Measurements from ENCODE around the gene CPED1.

The CPED1 gene

DNA sequence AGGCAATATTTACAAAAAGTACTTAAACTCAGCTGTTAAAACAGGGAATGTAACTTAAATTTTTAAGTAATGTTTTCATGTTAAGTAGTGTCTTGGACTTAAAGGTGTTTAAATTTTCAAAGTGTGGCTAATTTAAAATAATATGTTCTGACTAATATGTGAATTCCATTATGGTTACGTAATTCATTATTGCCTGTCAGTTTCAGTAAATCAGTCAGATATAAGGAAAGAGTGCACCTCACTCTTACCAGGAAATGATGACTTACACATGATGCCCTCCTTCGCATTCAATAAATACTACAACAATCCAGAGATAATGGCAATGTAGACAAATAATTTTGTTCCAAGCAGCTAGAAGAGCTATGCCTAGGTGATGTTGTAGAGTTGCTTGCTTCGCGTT lies 271.3 kb downstream of the CPED1 start:
- DNase-seq (ENCODE audit: low read depth) = no peak

DNA sequence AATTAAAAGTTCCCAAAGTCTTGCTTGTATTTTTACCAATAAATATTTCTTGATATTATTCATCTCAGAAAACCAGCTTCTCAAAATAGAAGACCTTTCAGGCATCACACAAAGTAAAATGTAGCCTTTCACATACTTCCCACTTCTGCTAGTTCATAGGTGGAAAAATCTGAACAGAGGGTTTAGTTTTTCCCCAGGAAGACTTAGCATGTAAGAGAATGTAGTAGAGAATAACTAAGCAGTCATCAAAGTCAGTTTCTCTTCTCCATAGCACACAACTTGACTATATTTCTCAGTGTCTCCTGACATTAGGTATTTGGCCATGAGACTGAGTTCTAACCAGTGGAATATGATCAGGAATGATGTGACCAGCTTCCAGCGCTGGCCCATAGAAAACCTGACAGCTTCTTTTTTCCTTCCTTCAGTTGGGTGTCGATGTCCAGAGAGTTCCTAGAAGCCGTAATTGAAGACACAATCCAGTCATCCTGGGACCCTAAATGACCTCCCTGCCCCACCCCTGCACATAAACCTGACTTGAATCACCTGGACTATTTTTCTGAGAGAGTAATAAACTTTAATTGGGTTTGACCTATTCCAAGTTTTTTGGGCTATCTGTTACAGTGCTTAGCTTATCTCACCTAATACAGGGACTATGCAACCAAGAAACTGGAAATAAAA lies 272.8 kb downstream of the CPED1 start:
- no peak for DNase-seq (ENCODE audit: low read depth)

GRCh38 chr7:121262221-121262620 lies 273.7 kb downstream of the CPED1 start:
- no peak for DNase-seq (ENCODE audit: low read depth)

GRCh38 chr7:121262969-121263368 lies 274.5 kb downstream of the CPED1 start:
- DNase-seq (ENCODE audit: low read depth) = no peak

DNA sequence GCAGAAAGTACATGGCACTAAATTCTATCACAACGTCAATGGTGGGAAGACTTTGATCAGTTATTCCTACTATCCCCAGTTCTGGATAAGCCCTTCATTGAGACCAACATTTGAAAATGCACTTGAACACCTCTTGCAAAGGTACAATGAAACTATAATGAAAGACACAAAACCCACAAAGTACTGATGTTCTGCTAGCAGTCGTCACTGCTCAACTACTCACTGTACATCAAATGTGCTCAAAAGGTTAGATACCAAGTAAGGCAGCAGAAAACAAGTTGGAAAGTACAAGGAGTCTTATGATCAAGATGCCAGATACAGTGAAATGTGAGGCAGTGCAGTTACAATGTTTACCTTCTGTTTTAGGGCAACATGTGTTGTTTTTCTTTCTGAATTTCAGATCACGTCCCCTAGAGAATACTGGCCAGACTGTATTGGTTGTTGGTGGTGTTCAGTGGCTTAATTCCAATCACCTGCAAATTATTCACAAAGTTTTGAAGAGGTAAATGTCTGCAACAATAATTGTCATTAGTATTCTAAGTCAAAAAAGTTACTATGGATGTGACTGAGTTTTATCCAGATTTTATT lies 277.9 kb downstream of the CPED1 start:
- no peak for DNase-seq (ENCODE audit: low read depth)

DNA sequence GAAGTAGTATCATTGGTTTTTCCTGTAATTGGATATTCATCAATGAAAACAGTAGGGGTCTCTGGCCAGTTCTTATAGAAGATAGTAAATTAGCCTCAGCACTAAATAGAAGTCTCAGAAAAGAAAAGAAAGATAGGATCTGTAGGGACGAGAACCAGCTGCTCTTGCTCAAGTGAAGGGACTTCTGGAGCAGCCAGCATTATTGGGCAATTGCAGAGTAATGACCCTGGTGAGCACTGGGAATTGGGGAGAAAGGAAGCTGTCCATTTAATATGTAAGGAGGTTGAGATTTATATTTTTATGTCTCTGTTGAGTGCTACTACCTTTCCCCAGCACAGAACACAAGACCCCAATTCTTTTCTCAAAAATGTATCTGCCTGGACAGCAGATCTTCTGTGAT lies 279.1 kb downstream of the CPED1 start:
- DNase-seq (ENCODE audit: low read depth) = no peak

- no peak for DNase-seq (ENCODE audit: low read depth)
Observed at GRCh38 chr7:121269798-121270197, 281.3 kb downstream of the CPED1 start.

DNA sequence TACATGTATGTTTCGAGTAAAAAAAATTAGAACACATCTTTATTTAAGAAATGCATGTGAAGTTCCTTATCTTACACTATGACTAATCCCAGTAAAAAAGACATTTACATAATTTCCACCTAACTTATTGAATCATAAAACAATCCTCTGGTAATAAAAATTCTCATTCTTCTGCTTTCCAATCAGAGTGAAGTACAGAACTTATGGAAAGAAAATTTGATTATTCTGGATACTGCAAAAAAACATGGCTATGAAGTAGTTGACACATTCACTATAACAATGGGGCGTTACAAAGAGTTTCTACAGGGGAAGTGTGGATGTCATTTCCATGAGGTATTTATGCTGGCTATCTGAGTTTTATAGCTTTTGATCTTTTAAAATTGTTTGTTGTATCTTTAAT lies 282.6 kb downstream of the CPED1 start:
- no peak for DNase-seq (ENCODE audit: low read depth)

GRCh38 chr7:121271916-121272315 lies 283.4 kb downstream of the CPED1 start:
- no peak for DNase-seq (ENCODE audit: low read depth)

- DNase-seq (ENCODE audit: low read depth) = no peak
Observed at GRCh38 chr7:121272676-121273075, 284.2 kb downstream of the CPED1 start.

DNA sequence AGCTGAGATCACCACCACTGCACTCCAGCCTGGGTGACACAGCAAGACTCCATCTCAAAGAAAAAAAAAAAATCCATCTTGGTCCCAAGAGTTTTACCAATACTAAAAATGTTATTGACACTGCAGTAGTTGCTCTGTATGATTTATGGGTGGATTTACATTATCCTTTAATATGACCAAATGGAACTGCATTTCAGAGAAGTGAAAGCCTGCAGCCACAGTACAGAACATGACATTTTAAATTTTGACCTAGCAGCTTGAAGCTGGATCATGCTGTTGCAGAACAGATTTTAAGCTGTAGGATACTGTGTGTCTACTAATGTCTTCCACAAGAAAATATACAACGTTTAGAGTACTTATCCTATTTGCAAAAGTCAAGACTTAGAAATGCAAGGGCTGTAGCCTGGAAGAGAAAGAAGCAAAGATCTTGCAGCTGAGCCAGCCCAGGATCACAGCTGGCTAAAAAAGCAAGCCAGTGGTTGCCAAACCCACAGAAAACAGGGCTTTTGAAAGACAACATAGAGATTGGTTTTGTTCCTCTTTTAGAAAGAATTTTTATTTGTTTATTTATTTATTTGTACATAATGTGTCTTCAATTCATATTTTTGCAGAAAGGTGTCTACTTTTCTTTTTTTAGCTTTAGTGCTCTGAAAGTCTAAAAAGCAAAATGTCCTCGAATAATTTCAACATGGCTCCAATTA lies 285.1 kb downstream of the CPED1 start:
- no peak for DNase-seq (ENCODE audit: low read depth)

DNA sequence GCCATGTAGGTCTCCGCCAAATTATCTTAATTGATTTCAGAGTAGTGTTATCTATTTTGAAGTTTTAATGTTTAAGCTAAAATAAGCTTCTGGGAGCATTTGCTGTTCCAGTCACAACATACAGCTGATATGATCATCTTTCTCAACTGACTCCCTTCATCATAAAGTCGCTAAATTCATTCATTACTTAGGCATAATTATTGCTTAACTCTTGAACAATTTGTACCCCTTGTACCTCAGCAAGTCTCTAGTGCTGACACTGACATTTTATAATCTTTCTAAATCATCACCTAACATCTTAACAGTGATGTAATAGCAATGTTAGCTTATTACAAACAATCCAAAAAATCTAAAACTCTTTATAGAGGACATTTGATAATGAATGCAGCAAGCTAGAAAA lies 286.0 kb downstream of the CPED1 start:
- DNase-seq (ENCODE audit: low read depth) = no peak

DNA sequence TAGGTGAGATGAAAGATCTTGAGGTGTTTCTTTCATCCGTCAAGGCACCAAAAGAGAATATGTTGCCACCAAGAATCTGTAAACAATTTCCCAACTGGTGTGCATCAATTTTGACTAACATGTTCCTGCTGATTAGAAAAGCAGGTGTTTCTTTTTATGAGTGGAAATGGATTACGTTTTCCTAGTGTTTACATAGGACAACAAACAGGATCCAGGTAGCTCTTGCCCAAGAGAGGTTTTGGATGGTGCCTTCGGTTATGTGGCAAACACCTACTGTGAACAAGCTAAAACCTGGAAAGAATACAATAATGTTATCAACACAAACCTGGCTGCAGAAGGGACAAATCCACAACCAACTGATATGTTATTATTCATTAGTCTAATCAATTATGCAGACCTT lies 286.7 kb downstream of the CPED1 start:
- DNase-seq (ENCODE audit: low read depth) = no peak

GRCh38 chr7:121276313-121276712 lies 287.8 kb downstream of the CPED1 start:
- DNase-seq (ENCODE audit: low read depth) = no peak

- DNase-seq (ENCODE audit: low read depth) = no peak
Observed at GRCh38 chr7:121278120-121279021, 289.9 kb downstream of the CPED1 start.

DNA sequence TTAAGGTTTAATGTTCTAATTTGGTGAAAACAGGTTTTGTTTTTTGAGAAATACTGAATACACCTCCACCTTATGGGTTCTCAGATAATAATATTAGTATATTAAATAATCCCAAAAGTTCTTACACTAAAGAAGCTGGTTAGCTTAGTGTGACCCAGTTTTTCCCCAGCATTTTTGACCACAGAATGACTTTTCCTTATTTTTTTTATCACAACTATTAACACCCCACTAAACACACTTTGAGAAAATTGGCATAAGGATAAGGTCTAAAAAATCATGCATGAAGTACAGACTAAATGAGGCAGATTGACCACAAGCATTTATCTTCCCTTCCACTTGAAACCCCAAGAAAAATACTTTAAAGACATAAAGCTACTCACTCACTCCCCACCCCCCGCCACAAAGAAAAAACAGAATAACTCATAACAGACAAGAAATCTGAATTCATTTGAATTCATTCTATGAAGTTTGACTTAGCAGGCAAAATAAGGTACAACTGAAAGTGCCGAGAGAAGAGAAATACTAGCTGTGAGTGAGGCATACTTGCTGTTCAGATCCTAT lies 290.6 kb downstream of the CPED1 start:
- no peak for DNase-seq (ENCODE audit: low read depth)

DNA sequence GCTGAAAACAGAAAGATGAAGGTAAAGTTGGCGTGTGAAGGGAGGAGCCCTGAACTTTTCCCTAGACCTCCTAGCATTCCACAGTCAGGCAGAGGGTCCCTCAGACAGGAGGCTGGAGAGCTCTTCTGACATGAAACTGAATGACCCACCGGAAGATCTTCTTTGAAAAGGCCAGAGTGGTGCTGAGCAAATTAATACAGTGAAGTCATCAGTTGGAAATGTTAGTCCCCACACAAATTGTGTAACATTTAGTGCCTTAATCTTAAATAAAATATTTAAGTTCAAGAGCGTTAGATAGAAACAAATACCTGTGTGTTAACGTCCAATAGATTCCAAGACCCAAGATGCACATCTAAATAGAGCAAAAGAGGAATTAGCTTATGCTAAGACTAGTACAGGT lies 291.3 kb downstream of the CPED1 start:
- DNase-seq (ENCODE audit: low read depth) = no peak

DNA sequence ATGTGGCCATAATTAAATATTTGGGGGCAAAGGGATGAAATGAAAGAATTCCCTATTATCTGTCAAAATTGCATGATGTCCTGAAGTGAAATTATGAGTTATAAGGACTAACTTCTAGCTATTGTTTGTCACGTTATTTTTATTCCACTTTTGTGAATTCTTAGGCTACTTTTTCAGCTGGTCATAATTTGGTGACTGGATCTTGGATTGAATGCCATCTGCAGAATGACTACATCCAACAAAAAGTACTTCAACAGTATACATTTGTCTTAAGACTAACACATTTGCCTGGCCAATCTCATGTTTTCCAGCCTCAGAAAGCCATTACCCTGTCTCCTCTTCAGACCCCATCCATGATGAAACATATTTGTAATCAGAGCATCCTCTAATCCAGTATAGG lies 292.1 kb downstream of the CPED1 start:
- DNase-seq (ENCODE audit: low read depth) = no peak

DNA sequence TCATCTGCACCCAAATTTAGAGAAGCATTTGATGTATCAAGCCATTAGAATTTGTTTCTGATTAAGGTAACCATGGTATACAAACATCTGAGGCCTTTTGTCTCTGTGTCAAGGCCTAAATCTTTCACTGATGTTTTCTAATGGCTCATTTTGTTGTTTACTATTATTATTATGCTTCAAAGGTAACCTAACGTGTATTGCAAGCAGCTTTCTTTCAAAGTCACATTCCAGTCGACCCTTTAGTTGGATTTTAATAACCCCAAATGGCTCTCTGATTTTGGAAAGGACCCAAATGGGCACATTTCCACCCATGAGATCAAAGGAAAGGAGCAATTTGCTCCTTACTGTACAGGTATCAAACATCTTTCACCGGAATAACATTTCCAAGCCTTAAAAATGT lies 293.6 kb downstream of the CPED1 start:
- no peak for DNase-seq (ENCODE audit: low read depth)

GRCh38 chr7:121285066-121285667 lies 296.7 kb downstream of the CPED1 start:
- no peak for DNase-seq (ENCODE audit: low read depth)

DNA sequence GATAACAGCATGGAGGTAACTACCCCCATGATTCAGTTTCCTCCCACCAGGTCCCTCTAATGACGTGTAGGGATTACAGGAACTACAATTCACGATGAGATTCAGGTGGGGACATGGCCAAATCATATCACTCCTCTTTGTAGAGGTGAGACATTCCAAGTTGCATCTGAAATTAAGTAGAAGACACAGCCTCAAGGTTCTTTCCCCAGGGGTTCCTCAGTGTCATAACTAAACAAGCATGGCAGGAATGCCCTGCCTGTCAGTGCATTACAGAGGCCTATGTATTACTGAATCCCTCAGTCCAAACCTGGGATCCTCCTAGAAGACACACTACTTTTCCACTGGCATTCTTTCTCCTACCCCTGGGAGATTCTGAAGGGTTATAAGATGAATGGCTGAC lies 297.7 kb downstream of the CPED1 start:
- no peak for DNase-seq (ENCODE audit: low read depth)
